Natural killer cell (primary cell): ENCODE measurements around the gene VIPR2. TPM values are rescaled to one million over a fixed set of nuclear protein-coding genes. Genes with fewer than 3 reads are reported as not detected.
A peak's percentile ranks its signal among the peaks of the same experiment; 100 is the strongest.

Experiments used
- ATAC-seq, 3 donors: fragments of 150-1000 bp in 2 of 3; fragments of 200-7000 bp in 1 of 3; cut with Tn5 transposase; 1 replicate in 1 of 3; 2 replicates in 2 of 3; pipeline ENCODE4 v1.10.0; 2021; ENCODE audit warnings: mild to moderate bottlenecking in 2 of 3, moderate library complexity in 2 of 3
- DNase-seq, 2 donors: peaks; one replicate each; pipeline versions ENCODE4 v3.0.0 to v3.0.0-alpha.2; 2013 to 2021; ENCODE audit warnings: mixed read lengths in 1 of 2
- H3K27ac ChIP-seq: one replicate; pipeline ENCODE4 v1.5.1; 2013; ENCODE audit warnings: mild to moderate bottlenecking, low read length
- H3K27me3 ChIP-seq: one replicate; pipeline ENCODE4 v1.6.1; 2013; ENCODE audit warnings: low read length; ENCODE audit not compliant: control insufficient read depth, insufficient read depth
- H3K36me3 ChIP-seq: one replicate; pipeline ENCODE4 v1.6.1; 2013; ENCODE audit warnings: low read length; ENCODE audit not compliant: control insufficient read depth, insufficient read depth
- H3K4me1 ChIP-seq: one replicate; pipeline ENCODE4 v1.6.1; 2013; ENCODE audit warnings: low read length; ENCODE audit not compliant: control insufficient read depth, insufficient read depth
- H3K4me3 ChIP-seq: one replicate; pipeline ENCODE4 v1.5.1; 2013; ENCODE audit warnings: low read length
- H3K9me3 ChIP-seq: one replicate; pipeline ENCODE4 v1.6.1; 2013; ENCODE audit warnings: low read length; ENCODE audit not compliant: control insufficient read depth, insufficient read depth
- H3K27ac Mint-ChIP-seq, 2 donors: one replicate each; pipeline ENCODE4 v1.8.0; 2022; ENCODE audit warnings: mild to moderate bottlenecking in 2 of 2, mixed read lengths in 2 of 2, moderate library complexity in 1 of 2
- H3K27me3 Mint-ChIP-seq, 2 donors: one replicate each; pipeline ENCODE4 v1.8.0; 2022; ENCODE audit warnings: low read depth in 2 of 2, mixed read lengths in 2 of 2
- H3K36me3 Mint-ChIP-seq: one replicate; pipeline ENCODE4 v1.8.0; 2022; ENCODE audit warnings: mixed read lengths
- H3K4me1 Mint-ChIP-seq, 2 donors: one replicate each; pipeline ENCODE4 v1.8.0; 2022; ENCODE audit warnings: mixed read lengths in 2 of 2
- H3K4me3 Mint-ChIP-seq: one replicate; pipeline ENCODE4 v1.8.0; 2022; ENCODE audit warnings: mild to moderate bottlenecking, moderate library complexity, mixed read lengths
- H3K9me3 Mint-ChIP-seq, 2 donors: one replicate each; pipeline ENCODE4 v1.8.0; 2022; ENCODE audit warnings: mixed read lengths in 2 of 2
- CTCF ChIP-seq: fragments of 200-600 bp; IDR thresholded peaks from one replicate; pipeline ENCODE4 v1.8.0; 2022; ENCODE audit warnings: antibody characterized with exemption
- WGBS: methylation state at CpG from one replicate; pipeline ENCODE4 v1.1.7; 2013; ENCODE audit warnings: missing lambda C conversion rate; ENCODE audit not compliant: insufficient coverage; 5-methylcytosine and 5-hydroxymethylcytosine counted together
- intact Hi-C: fragments of 100-400 bp; cut with micrococcal nuclease; formaldehyde crosslinking; loops from one replicate; pipeline ENCODE4 v1.14.2; 2022
- total RNA-seq, 4 donors: library from RNA; stranded (reverse); fragments of 120-200 nt in 1 of 4; gene quantifications; one replicate each; pipeline versions ENCODE4 v1.2.3 to v1.2.4, GENCODE V29; 2013 to 2022

Gene VIPR2
- total RNA-seq, 3 donors from 2014 or later (not counting 1 experiment from before 2014, with no cell fraction given), result 2.2 to 4.9 (median 4.7) TPM

- H3K4me3 Mint-ChIP-seq, result no peak overlapping the region
- intact Hi-C loops, result no loop called here
- TF ChIP-seq CTCF, result no peak
- H3K4me1 ChIP-seq, result peaks cover 2% of the 10 kb centered on the region
- H3K36me3 ChIP-seq, result no peaks in the 10 kb centered on the region
- ATAC-seq (no peak), DNase-seq (no peak)
- H3K4me3 ChIP-seq, result no peak overlapping the region
- peaks cover 7% of the 10 kb centered on the region for H3K36me3 Mint-ChIP-seq
- peaks cover 0 to 3% of the 10 kb centered on the region in 2 donors for H3K9me3 Mint-ChIP-seq
- 90% methylated on average over 6 of the region's 6 CpGs for WGBS
- H3K4me1 Mint-ChIP-seq, result peaks cover 8 to 9% of the 10 kb centered on the region in 2 donors
- H3K27me3 Mint-ChIP-seq, result peaks cover 36 to 40% of the 10 kb centered on the region in 2 donors
- H3K27me3 ChIP-seq, result peaks cover 4% of the 10 kb centered on the region
- peaks cover 3% of the 10 kb centered on the region for H3K9me3 ChIP-seq
- H3K27ac Mint-ChIP-seq, result no peak overlapping the region
- H3K27ac ChIP-seq, result no peak overlapping the region
Observed at GRCh38 chr7:158994687-158995086, 150.0 kb downstream of the VIPR2 start.

GRCh38 chr7:158993591-158993990 lies 151.1 kb downstream of the VIPR2 start:
- Histone ChIP-seq H3K4me1 (peaks cover 2% of the 10 kb centered on the region), H3K36me3 (no peaks in the 10 kb centered on the region), H3K9me3 (peaks cover 3% of the 10 kb centered on the region), H3K27ac (no peak overlapping the region), H3K27me3 (peaks cover 4% of the 10 kb centered on the region), H3K4me3 (no peak overlapping the region)
- H3K4me3 Mint-ChIP-seq, result no peak overlapping the region
- DNase-seq (no peak), ATAC-seq (no peak)
- no peak overlapping the region for H3K27ac Mint-ChIP-seq
- 92% methylated on average over 12 of the region's 12 CpGs for WGBS
- no peak for TF ChIP-seq CTCF
- peaks cover 8 to 9% of the 10 kb centered on the region in 2 donors for H3K4me1 Mint-ChIP-seq
- H3K27me3 Mint-ChIP-seq, result peaks cover 34% of the 10 kb centered on the region in 2 donors
- intact Hi-C loops, result no loop called here
- peaks cover 7% of the 10 kb centered on the region for H3K36me3 Mint-ChIP-seq
- peaks cover 0 to 3% of the 10 kb centered on the region in 2 donors for H3K9me3 Mint-ChIP-seq

GRCh38 chr7:158992759-158993158 lies 151.9 kb downstream of the VIPR2 start:
- H3K4me1 ChIP-seq, result peaks cover 2% of the 10 kb centered on the region
- H3K4me3 ChIP-seq, result no peak overlapping the region
- peaks cover 34% of the 10 kb centered on the region in 2 donors for H3K27me3 Mint-ChIP-seq
- no peak overlapping the region for H3K4me3 Mint-ChIP-seq
- no peak overlapping the region for H3K27ac ChIP-seq
- TF ChIP-seq CTCF, result no peak
- DNase-seq, result no peak
- H3K9me3 Mint-ChIP-seq, result peaks cover 0 to 3% of the 10 kb centered on the region in 2 donors
- peaks cover 4% of the 10 kb centered on the region for H3K27me3 ChIP-seq
- no peaks in the 10 kb centered on the region for H3K36me3 ChIP-seq
- intact Hi-C loops, result no loop called here
- H3K27ac Mint-ChIP-seq, result no peak overlapping the region
- H3K4me1 Mint-ChIP-seq, result peaks cover 8 to 9% of the 10 kb centered on the region in 2 donors
- ATAC-seq, result peak in 1 of 3 donors; percentile 39
- 35% methylated on average over 20 of the region's 28 CpGs for WGBS
- H3K36me3 Mint-ChIP-seq, result peaks cover 7% of the 10 kb centered on the region
- H3K9me3 ChIP-seq, result peaks cover 3% of the 10 kb centered on the region
